WTC11 (cell line): ENCODE data around the gene DENND5A.

Source experiments
- AFF4 ChIP-seq: sonication (generic); formaldehyde crosslinking; IDR thresholded peaks from 2 replicates; pipeline ENCODE4 v1.8.1; 2023; ENCODE audit warnings: mild to moderate bottlenecking, missing genetic modification reagents, borderline replicate concordance
- ATF2 ChIP-seq: sonication (generic); formaldehyde crosslinking; IDR thresholded peaks from 2 replicates; pipeline ENCODE4 v1.8.1; 2022; ENCODE audit warnings: low read depth, missing genetic modification reagents, borderline replicate concordance
- ATF3 ChIP-seq: sonication (generic); formaldehyde crosslinking; conservative IDR thresholded peaks from 2 replicates; pipeline ENCODE4 v1.8.1; 2022; ENCODE audit warnings: mild to moderate bottlenecking, missing genetic modification reagents
- CTCF ChIP-seq: fragments of 200-600 bp; IDR thresholded peaks from 2 replicates; pipeline ENCODE4 v1.8.0; 2022; ENCODE audit warnings: antibody characterized with exemption
- NR2C2 ChIP-seq: sonication (generic); formaldehyde crosslinking; IDR thresholded peaks from 2 replicates; pipeline ENCODE4 v1.8.0; 2022; ENCODE audit warnings: mild to moderate bottlenecking, missing genetic modification reagents
- USF2 ChIP-seq: sonication (generic); formaldehyde crosslinking; IDR thresholded peaks from 2 replicates; pipeline ENCODE4 v1.8.1; 2023; ENCODE audit warnings: mild to moderate bottlenecking, missing genetic modification reagents, moderate library complexity
- ZNF263 ChIP-seq: sonication (generic); formaldehyde crosslinking; IDR thresholded peaks from 2 replicates; pipeline ENCODE4 v1.8.1; 2022; ENCODE audit warnings: low read depth, mild to moderate bottlenecking, moderate library complexity, missing genetic modification reagents
- ZNF281 ChIP-seq: sonication (generic); formaldehyde crosslinking; IDR thresholded peaks from 2 replicates; pipeline ENCODE4 v1.8.0; 2023; ENCODE audit warnings: mild to moderate bottlenecking, missing genetic modification reagents
- ZSCAN18 ChIP-seq: fragments of 250-450 bp; sonication (Bioruptor Pico); IDR thresholded peaks from 2 replicates; pipeline ENCODE4 v2.1.2; 2022; ENCODE audit warnings: mild to moderate bottlenecking, moderate library complexity

GRCh38 chr11:9126636-9127035 lies 138.5 kb downstream of the DENND5A start:
- TF ChIP-seq ZSCAN18 (CRISPR knock-in tag) (no peak), NR2C2 (no peak), CTCF (no peak), USF2 (CRISPR knock-in tag) (no peak), ATF3 (no peak), ZNF263 (CRISPR knock-in tag) (no peak), ATF2 (CRISPR knock-in tag) (no peak), ZNF281 (CRISPR knock-in tag) (no peak), AFF4 (CRISPR knock-in tag) (no peak)
